Measurements from ENCODE around the gene RAB10. TPM values are rescaled to one million over a fixed set of nuclear protein-coding genes. Genes with fewer than 3 reads are reported as not detected.
"Not testable (repeated sequence)": the region's sequence is repeated elsewhere in the genome, so short reads cannot be mapped to it uniquely, and the experiment has no call there.

The RAB10 gene
- total and polyA plus RNA-seq, 5 donors from 2014 or later = 40.8 to 132 (median 112) TPM

DNA sequence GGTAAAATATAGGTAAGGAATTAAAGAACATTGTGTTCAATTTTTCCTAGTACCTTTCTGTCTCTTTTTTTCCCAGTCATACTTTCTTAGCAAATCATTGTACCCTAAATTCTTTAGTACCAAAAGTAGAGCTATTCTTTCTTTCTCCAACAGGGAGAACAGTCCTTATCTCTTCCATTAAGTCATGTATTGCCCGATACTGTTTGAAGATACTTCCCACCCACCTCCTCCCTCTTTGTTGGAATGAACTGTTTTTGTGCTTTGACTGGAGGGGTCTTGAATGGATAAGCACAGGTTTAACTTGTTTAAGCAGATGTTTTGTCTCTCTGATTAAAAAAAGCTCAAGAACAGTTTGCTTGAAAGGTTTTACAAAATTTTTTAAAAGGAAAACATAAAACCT lies 41.3 kb downstream of the RAB10 start:
- Mint-ChIP-seq H3K27ac (peak overlapping the region in 1 of 3 donors; percentile 60), H3K27me3 (no peaks in the 10 kb centered on the region), H3K36me3 (peaks cover 14% of the 10 kb centered on the region), H3K9me3 (peaks cover 0 to 8% (median 0%) of the 10 kb centered on the region in 7 donors), H3K4me3 (no peak overlapping the region), H3K4me1 (peaks cover 34 to 52% (median 42%) of the 10 kb centered on the region in 4 donors)
- Histone ChIP-seq H3K27me3 (ENCODE audit: control insufficient read depth, insufficient read depth, low read length) (no peaks in the 10 kb centered on the region), H3K27ac (ENCODE audit: insufficient read depth, low read length, poor library complexity, severe bottlenecking) (no peak overlapping the region), H3K9me3 (ENCODE audit: control insufficient read depth in 2 of 2, low read length in 2 of 2) (no peaks in the 10 kb centered on the region), H3K36me3 (ENCODE audit: control insufficient read depth, insufficient read depth, low read length) (peaks cover 4% of the 10 kb centered on the region), H3K4me1 (ENCODE audit: control insufficient read depth, insufficient read depth, low read length, poor library complexity, severe bottlenecking) (no peaks in the 10 kb centered on the region), H3K4me3 (ENCODE audit: low read depth, low read length) (no peak overlapping the region)
- ATAC-seq (ENCODE audit: low read depth in 2 of 2) (no peak), DNase-seq (no peak)

DNA sequence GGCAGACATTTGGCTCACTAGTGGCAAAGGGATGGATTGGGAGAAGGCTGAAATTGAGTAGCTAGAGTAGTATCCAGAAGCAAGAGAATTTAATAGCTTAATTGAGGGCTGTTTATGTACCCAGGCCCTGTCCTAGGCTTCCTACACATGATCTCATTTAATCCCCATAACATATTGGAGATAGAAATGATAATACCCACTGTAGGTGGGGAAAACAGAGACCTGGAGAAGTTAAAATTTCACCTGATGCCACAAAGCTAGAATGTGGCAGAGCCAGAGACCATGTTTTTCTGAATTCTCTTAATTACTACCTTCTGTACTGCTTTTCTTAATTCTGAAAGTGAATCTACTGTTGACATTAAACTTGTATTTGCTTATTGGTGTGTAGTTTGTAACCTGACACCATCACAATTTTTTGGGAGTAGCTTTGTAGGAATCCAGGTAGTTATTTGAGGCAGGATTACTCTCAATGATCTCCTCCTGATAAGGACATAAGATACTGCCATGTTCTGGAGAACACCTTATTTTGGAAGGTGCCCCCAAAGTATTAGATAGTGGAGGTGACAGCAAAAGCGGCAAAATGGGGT lies 42.2 kb downstream of the RAB10 start:
- peaks cover 0 to 13% (median 3%) of the 10 kb centered on the region in 7 donors for H3K9me3 Mint-ChIP-seq
- H3K36me3 ChIP-seq (ENCODE audit: control insufficient read depth, insufficient read depth, low read length) = peaks cover 4% of the 10 kb centered on the region
- H3K36me3 Mint-ChIP-seq = peaks cover 23% of the 10 kb centered on the region
- H3K27ac Mint-ChIP-seq = peak overlapping the region in 1 of 3 donors; percentile 31
- no peak overlapping the region for H3K27ac ChIP-seq (ENCODE audit: insufficient read depth, low read length, poor library complexity, severe bottlenecking)
- H3K27me3 Mint-ChIP-seq = no peaks in the 10 kb centered on the region
- no peak for ATAC-seq (ENCODE audit: low read depth in 2 of 2)
- H3K4me1 Mint-ChIP-seq = peaks cover 31 to 47% (median 38%) of the 10 kb centered on the region in 4 donors
- no peak overlapping the region for H3K4me3 ChIP-seq (ENCODE audit: low read depth, low read length)
- DNase-seq = no peak
- peaks cover 2 to 3% of the 10 kb centered on the region in 2 experiments for H3K9me3 ChIP-seq (ENCODE audit: control insufficient read depth in 2 of 2, low read length in 2 of 2)
- H3K4me3 Mint-ChIP-seq = peak overlapping the region in 1 of 4 donors; percentile 32
- H3K4me1 ChIP-seq (ENCODE audit: control insufficient read depth, insufficient read depth, low read length, poor library complexity, severe bottlenecking) = no peaks in the 10 kb centered on the region
- no peaks in the 10 kb centered on the region for H3K27me3 ChIP-seq (ENCODE audit: control insufficient read depth, insufficient read depth, low read length)

DNA sequence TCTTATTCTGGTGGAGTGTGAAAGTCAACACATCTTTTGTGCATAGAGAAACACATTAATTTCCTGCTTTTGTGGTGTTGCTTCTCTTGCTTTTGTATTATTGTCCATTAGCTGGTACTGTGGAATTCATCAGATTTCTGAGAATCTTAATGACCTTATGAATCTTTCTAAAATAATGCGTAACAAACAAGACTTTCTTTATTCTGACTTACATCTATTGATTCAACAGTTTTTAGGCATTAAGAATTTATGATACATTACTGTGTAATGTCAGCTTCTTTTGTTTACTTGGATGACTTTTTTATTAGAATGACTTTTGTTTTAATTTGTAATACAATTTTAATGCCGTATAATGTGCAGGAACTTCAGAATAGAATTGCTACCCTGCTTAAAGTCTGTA lies 43.4 kb downstream of the RAB10 start:
- Histone ChIP-seq H3K4me3 (ENCODE audit: low read depth, low read length) (no peak overlapping the region), H3K36me3 (ENCODE audit: control insufficient read depth, insufficient read depth, low read length) (peaks cover 7% of the 10 kb centered on the region), H3K4me1 (ENCODE audit: control insufficient read depth, insufficient read depth, low read length, poor library complexity, severe bottlenecking) (no peaks in the 10 kb centered on the region), H3K9me3 (ENCODE audit: control insufficient read depth in 2 of 2, low read length in 2 of 2) (peaks cover 2 to 9% of the 10 kb centered on the region in 2 experiments), H3K27ac (ENCODE audit: insufficient read depth, low read length, poor library complexity, severe bottlenecking) (no peak overlapping the region), H3K27me3 (ENCODE audit: control insufficient read depth, insufficient read depth, low read length) (no peaks in the 10 kb centered on the region)
- no peak for DNase-seq
- peaks cover 27% of the 10 kb centered on the region for H3K36me3 Mint-ChIP-seq
- H3K4me1 Mint-ChIP-seq = peaks cover 34 to 44% (median 37%) of the 10 kb centered on the region in 4 donors
- H3K27ac Mint-ChIP-seq = no peak overlapping the region
- no peaks in the 10 kb centered on the region for H3K27me3 Mint-ChIP-seq
- no peak for ATAC-seq (ENCODE audit: low read depth in 2 of 2)
- peaks cover 0 to 16% (median 6%) of the 10 kb centered on the region in 7 donors for H3K9me3 Mint-ChIP-seq
- no peak overlapping the region for H3K4me3 Mint-ChIP-seq

DNA sequence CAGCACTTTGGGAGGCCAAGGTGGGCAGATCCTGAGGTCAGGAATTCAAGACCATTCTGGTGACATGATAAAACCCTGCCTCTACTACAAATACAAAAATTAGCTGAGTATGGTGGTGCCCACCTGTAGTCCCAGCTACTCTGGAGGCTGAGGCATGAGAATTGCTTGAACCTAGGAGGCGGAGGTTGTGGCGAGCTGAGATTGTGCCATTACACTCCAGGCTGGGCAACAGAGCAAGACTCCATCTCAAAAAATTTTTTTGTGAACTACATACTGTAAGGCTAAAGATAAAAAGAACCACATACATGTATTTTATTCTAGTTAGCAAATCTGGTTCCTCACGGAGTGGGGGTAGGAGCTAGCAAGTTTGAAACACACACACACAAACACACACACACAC lies 45.1 kb downstream of the RAB10 start:
- Mint-ChIP-seq H3K36me3 (peaks cover 30% of the 10 kb centered on the region), H3K9me3 (peaks cover 0 to 16% (median 7%) of the 10 kb centered on the region in 7 donors), H3K4me3 (peak overlapping the region in 1 of 4 donors; percentile 3), H3K27ac (no peak overlapping the region), H3K27me3 (no peaks in the 10 kb centered on the region), H3K4me1 (peaks cover 21 to 35% (median 27%) of the 10 kb centered on the region in 4 donors)
- ATAC-seq (ENCODE audit: low read depth in 2 of 2) (no peak), DNase-seq (no peak)
- Histone ChIP-seq H3K9me3 (ENCODE audit: control insufficient read depth in 2 of 2, low read length in 2 of 2) (peaks cover 6 to 9% of the 10 kb centered on the region in 2 experiments), H3K4me1 (ENCODE audit: control insufficient read depth, insufficient read depth, low read length, poor library complexity, severe bottlenecking) (no peaks in the 10 kb centered on the region), H3K27ac (ENCODE audit: insufficient read depth, low read length, poor library complexity, severe bottlenecking) (no peak overlapping the region), H3K27me3 (ENCODE audit: control insufficient read depth, insufficient read depth, low read length) (no peaks in the 10 kb centered on the region), H3K36me3 (ENCODE audit: control insufficient read depth, insufficient read depth, low read length) (peaks cover 8% of the 10 kb centered on the region), H3K4me3 (ENCODE audit: low read depth, low read length) (no peak overlapping the region)

DNA sequence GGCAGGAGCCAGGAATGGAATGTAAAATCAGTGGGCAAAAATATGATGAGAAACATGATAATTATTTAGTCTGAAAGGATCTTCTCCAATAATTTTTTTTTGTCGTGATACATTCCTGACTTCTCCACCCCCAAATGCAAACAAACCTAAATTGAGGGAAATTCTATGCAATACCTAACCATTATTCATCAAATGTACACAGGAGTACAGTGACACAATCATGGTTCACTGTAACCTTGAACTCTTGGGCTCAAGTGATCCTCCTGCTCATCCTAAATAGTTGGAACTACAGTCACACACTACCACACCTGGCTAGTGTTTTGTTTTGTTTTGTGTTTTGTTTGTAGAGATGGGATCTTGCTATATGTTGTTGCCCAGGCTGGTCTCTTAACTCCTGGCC lies 46.5 kb downstream of the RAB10 start:
- Histone ChIP-seq H3K4me3 (ENCODE audit: low read depth, low read length) (no peak overlapping the region), H3K9me3 (ENCODE audit: control insufficient read depth in 2 of 2, low read length in 2 of 2) (peaks cover 6 to 9% of the 10 kb centered on the region in 2 experiments), H3K4me1 (ENCODE audit: control insufficient read depth, insufficient read depth, low read length, poor library complexity, severe bottlenecking) (no peaks in the 10 kb centered on the region), H3K27me3 (ENCODE audit: control insufficient read depth, insufficient read depth, low read length) (no peaks in the 10 kb centered on the region), H3K36me3 (ENCODE audit: control insufficient read depth, insufficient read depth, low read length) (peaks cover 10% of the 10 kb centered on the region), H3K27ac (ENCODE audit: insufficient read depth, low read length, poor library complexity, severe bottlenecking) (no peak overlapping the region)
- Mint-ChIP-seq H3K36me3 (peaks cover 31% of the 10 kb centered on the region), H3K27me3 (no peaks in the 10 kb centered on the region), H3K4me1 (peaks cover 11 to 32% (median 27%) of the 10 kb centered on the region in 4 donors), H3K4me3 (peak overlapping the region in 1 of 4 donors; percentile 8), H3K27ac (no peak overlapping the region), H3K9me3 (peaks cover 0 to 20% (median 9%) of the 10 kb centered on the region in 7 donors)
- ATAC-seq (ENCODE audit: low read depth in 2 of 2) = no peak
- no peak for DNase-seq

DNA sequence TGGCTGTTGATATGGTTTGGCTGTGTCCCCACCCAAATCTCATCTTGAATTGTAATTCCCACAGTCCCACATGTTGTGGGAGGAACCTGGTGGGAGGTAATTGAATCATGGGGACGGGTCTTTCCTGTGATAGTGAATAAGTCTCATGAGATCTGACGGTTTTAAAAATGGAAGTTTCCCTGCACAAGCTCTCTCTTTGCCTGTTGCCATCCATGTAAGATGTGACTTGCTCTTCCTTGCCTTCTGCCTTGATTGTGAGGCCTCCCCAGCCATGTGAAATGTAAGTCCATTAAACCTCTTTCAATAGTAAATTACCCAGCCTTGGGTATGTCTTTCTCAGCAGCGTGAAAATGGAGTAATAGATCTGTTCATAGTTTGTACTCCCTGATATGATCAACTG lies 47.0 kb downstream of the RAB10 start:
- Mint-ChIP-seq H3K9me3 (peaks cover 0 to 20% (median 9%) of the 10 kb centered on the region in 7 donors), H3K4me1 (peaks cover 11 to 31% (median 26%) of the 10 kb centered on the region in 4 donors), H3K36me3 (peaks cover 31% of the 10 kb centered on the region), H3K27ac (peak overlapping the region in 1 of 3 donors; percentile 71)
- not testable (repeated sequence) for H3K36me3 ChIP-seq (ENCODE audit: control insufficient read depth, insufficient read depth, low read length); H3K9me3 ChIP-seq (ENCODE audit: control insufficient read depth in 2 of 2, low read length in 2 of 2); H3K27me3 Mint-ChIP-seq; H3K27me3 ChIP-seq (ENCODE audit: control insufficient read depth, insufficient read depth, low read length); ATAC-seq (ENCODE audit: low read depth in 2 of 2); H3K27ac ChIP-seq (ENCODE audit: insufficient read depth, low read length, poor library complexity, severe bottlenecking); H3K4me3 Mint-ChIP-seq; H3K4me3 ChIP-seq (ENCODE audit: low read depth, low read length); H3K4me1 ChIP-seq (ENCODE audit: control insufficient read depth, insufficient read depth, low read length, poor library complexity, severe bottlenecking); DNase-seq

DNA sequence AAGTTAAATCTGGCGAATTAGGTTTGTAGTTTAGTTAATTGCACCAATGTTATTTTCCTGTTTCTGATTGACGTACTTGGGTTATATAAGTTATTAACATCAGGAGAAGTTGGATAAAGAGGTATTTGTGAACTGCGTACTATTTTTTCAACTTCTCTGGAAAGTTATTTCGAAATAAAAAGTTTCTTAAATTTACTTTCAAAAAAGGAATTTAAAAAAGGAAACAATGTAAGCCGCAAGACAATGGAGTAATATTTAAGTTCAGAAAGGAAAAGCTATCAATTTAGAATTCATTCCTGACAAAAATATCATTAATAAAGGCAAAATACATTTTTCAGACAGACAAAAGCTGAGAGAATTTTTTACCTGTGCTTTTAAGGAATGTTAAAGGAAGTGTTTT lies 47.7 kb downstream of the RAB10 start:
- Mint-ChIP-seq H3K27me3 (no peaks in the 10 kb centered on the region), H3K4me3 (no peak overlapping the region), H3K4me1 (peaks cover 11 to 37% (median 28%) of the 10 kb centered on the region in 4 donors), H3K36me3 (peaks cover 34% of the 10 kb centered on the region), H3K27ac (no peak overlapping the region), H3K9me3 (peaks cover 0 to 20% (median 9%) of the 10 kb centered on the region in 7 donors)
- Histone ChIP-seq H3K27ac (ENCODE audit: insufficient read depth, low read length, poor library complexity, severe bottlenecking) (no peak overlapping the region), H3K36me3 (ENCODE audit: control insufficient read depth, insufficient read depth, low read length) (peaks cover 10% of the 10 kb centered on the region), H3K27me3 (ENCODE audit: control insufficient read depth, insufficient read depth, low read length) (no peaks in the 10 kb centered on the region), H3K9me3 (ENCODE audit: control insufficient read depth in 2 of 2, low read length in 2 of 2) (peaks cover 6 to 9% of the 10 kb centered on the region in 2 experiments), H3K4me3 (ENCODE audit: low read depth, low read length) (no peak overlapping the region), H3K4me1 (ENCODE audit: control insufficient read depth, insufficient read depth, low read length, poor library complexity, severe bottlenecking) (peaks cover 4% of the 10 kb centered on the region)
- DNase-seq (no peak), ATAC-seq (ENCODE audit: low read depth in 2 of 2) (no peak)

DNA sequence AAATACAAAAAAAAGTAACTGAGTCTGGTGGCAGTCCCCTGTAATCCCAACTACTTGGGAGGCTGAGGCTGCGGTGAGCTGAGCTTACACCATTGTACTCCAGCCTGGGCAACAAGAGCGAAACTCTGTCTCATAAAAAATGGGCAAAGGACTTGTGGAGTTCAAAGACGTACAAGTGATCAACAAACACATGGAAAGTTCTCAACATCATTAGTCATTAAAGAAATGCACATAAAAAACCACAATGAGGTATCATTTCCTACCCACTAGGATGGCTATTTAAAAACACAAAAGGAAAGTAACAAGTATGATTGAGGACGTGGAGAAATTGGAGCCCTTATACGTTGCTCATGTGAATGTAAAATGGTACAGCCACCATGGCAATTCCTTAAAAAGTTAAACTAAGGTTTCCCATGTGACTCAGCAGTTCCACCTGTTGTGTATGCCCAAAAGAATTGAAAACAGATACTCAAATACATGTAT lies 52.3 kb downstream of the RAB10 start:
- Mint-ChIP-seq H3K4me3 (no peak overlapping the region), H3K4me1 (peaks cover 15 to 52% (median 43%) of the 10 kb centered on the region in 4 donors), H3K36me3 (peaks cover 15% of the 10 kb centered on the region)

More for the DNA sequence above, 52.3 kb downstream of the RAB10 start:
- Histone ChIP-seq H3K36me3 (ENCODE audit: control insufficient read depth, insufficient read depth, low read length) (peaks cover 5% of the 10 kb centered on the region), H3K27ac (ENCODE audit: insufficient read depth, low read length, poor library complexity, severe bottlenecking) (no peak overlapping the region), H3K4me3 (ENCODE audit: low read depth, low read length) (no peak overlapping the region), H3K9me3 (ENCODE audit: control insufficient read depth in 2 of 2, low read length in 2 of 2) (peaks cover 5% of the 10 kb centered on the region in 2 experiments), H3K4me1 (ENCODE audit: control insufficient read depth, insufficient read depth, low read length, poor library complexity, severe bottlenecking) (peaks cover 4% of the 10 kb centered on the region), H3K27me3 (ENCODE audit: control insufficient read depth, insufficient read depth, low read length) (no peaks in the 10 kb centered on the region)
- Mint-ChIP-seq H3K27ac (peak overlapping the region; percentile 55 to 77 (median 65)), H3K9me3 (peaks cover 0 to 6% (median 3%) of the 10 kb centered on the region in 7 donors), H3K27me3 (no peaks in the 10 kb centered on the region)
- peak; percentile 31 to 37 for ATAC-seq (ENCODE audit: low read depth in 2 of 2)
- DNase-seq = peak in 1 of 3 donors; percentile 41

Measured in CD4-positive, CD25-positive, alpha-beta regulatory T cell (primary cell).